IgD-negative memory B cell (primary cell): ENCODE data around the gene ANKRD11. TPM values are rescaled to one million over a fixed set of nuclear protein-coding genes. Genes with fewer than 3 reads are reported as not detected.
A peak's percentile ranks its signal among the peaks of the same experiment; 100 is the strongest.

ENCODE experiments used
- H3K27ac Mint-ChIP-seq, 3 donors: one replicate each; pipeline ENCODE4 v1.8.0; 2020 to 2022; ENCODE audit warnings: mild to moderate bottlenecking in 3 of 3, mixed read lengths in 3 of 3, moderate library complexity in 1 of 3
- H3K27me3 Mint-ChIP-seq: one replicate; pipeline ENCODE4 v1.8.0; 2021; ENCODE audit warnings: mixed read lengths
- H3K36me3 Mint-ChIP-seq: one replicate; pipeline ENCODE4 v1.8.0; 2020; ENCODE audit warnings: mild to moderate bottlenecking, mixed read lengths
- H3K4me1 Mint-ChIP-seq, 3 donors: one replicate each; pipeline ENCODE4 v1.8.0; 2020 to 2022; ENCODE audit warnings: mixed read lengths in 3 of 3, mild to moderate bottlenecking in 1 of 3
- H3K4me3 Mint-ChIP-seq, 4 donors: one replicate each; pipeline ENCODE4 v1.8.0; 2020 to 2022; ENCODE audit warnings: mild to moderate bottlenecking in 4 of 4, mixed read lengths in 4 of 4, moderate library complexity in 3 of 4
- H3K9me3 Mint-ChIP-seq, 3 donors: one replicate each; pipeline ENCODE4 v1.8.0; 2020 to 2021; ENCODE audit warnings: mixed read lengths in 3 of 3, mild to moderate bottlenecking in 1 of 3
- polyA plus RNA-seq: library from polyadenylated mRNA; unstranded; fragments of 300-500 nt; fragmentation: Illumina TruSeq; gene quantifications from one replicate; pipeline ENCODE4 v1.2.3, GENCODE V29; 2021

The ANKRD11 gene
- polyA plus RNA-seq, 1 donor from 2014 or later: 11.6 TPM

- H3K4me3 Mint-ChIP-seq: peak overlapping the region in 1 of 4 donors; percentile 22
- H3K27ac Mint-ChIP-seq: no peak overlapping the region
- H3K27me3 Mint-ChIP-seq: no peaks in the 10 kb centered on the region
- H3K36me3 Mint-ChIP-seq: peaks cover 8% of the 10 kb centered on the region
- H3K4me1 Mint-ChIP-seq: peaks cover 0 to 5% (median 5%) of the 10 kb centered on the region in 3 donors
- no peaks in the 10 kb centered on the region for H3K9me3 Mint-ChIP-seq
Observed at GRCh38 chr16:89287777-89288576, 202.4 kb downstream of the ANKRD11 start.

GRCh38 chr16:89286096-89286495, 204.3 kb downstream of the ANKRD11 start:
- Mint-ChIP-seq H3K4me1 (peaks cover 0 to 2% (median 0%) of the 10 kb centered on the region in 3 donors), H3K4me3 (no peak overlapping the region), H3K9me3 (no peaks in the 10 kb centered on the region), H3K36me3 (peaks cover 5% of the 10 kb centered on the region), H3K27ac (peak overlapping the region in 1 of 3 donors; percentile 21), H3K27me3 (no peaks in the 10 kb centered on the region)

GRCh38 chr16:89285381-89285780, 205.0 kb downstream of the ANKRD11 start:
- Mint-ChIP-seq H3K27me3 (no peaks in the 10 kb centered on the region), H3K4me3 (no peak overlapping the region), H3K36me3 (peaks cover 5% of the 10 kb centered on the region), H3K27ac (no peak overlapping the region), H3K9me3 (no peaks in the 10 kb centered on the region), H3K4me1 (peaks cover 0 to 2% (median 0%) of the 10 kb centered on the region in 3 donors)

GRCh38 chr16:89283449-89283848, 206.9 kb downstream of the ANKRD11 start:
- Mint-ChIP-seq H3K4me1 (no peaks in the 10 kb centered on the region), H3K27ac (no peak overlapping the region), H3K9me3 (no peaks in the 10 kb centered on the region), H3K36me3 (peaks cover 3% of the 10 kb centered on the region), H3K4me3 (no peak overlapping the region), H3K27me3 (no peaks in the 10 kb centered on the region)

GRCh38 chr16:89282523-89282922, 207.8 kb downstream of the ANKRD11 start:
- H3K4me1 Mint-ChIP-seq: peaks cover 0 to 1% (median 0%) of the 10 kb centered on the region in 3 donors
- no peaks in the 10 kb centered on the region for H3K9me3 Mint-ChIP-seq

GRCh38 chr16:89281829-89282228, 208.5 kb downstream of the ANKRD11 start:
- Mint-ChIP-seq H3K9me3 (no peaks in the 10 kb centered on the region), H3K27ac (no peak overlapping the region), H3K4me1 (peaks cover 0 to 1% (median 0%) of the 10 kb centered on the region in 3 donors), H3K27me3 (no peaks in the 10 kb centered on the region), H3K36me3 (peaks cover 1% of the 10 kb centered on the region), H3K4me3 (no peak overlapping the region)

More at GRCh38 chr16:89282523-89282922, 207.8 kb downstream of the ANKRD11 start:
- H3K4me3 Mint-ChIP-seq: no peak overlapping the region
- no peaks in the 10 kb centered on the region for H3K27me3 Mint-ChIP-seq
- H3K36me3 Mint-ChIP-seq: peaks cover 1% of the 10 kb centered on the region
- no peak overlapping the region for H3K27ac Mint-ChIP-seq

- H3K27me3 Mint-ChIP-seq: no peaks in the 10 kb centered on the region
- H3K27ac Mint-ChIP-seq: no peak overlapping the region
- H3K4me3 Mint-ChIP-seq: no peak overlapping the region
- no peaks in the 10 kb centered on the region for H3K9me3 Mint-ChIP-seq
- H3K36me3 Mint-ChIP-seq: peaks cover 4% of the 10 kb centered on the region
- peaks cover 0 to 1% (median 0%) of the 10 kb centered on the region in 3 donors for H3K4me1 Mint-ChIP-seq
Observed at GRCh38 chr16:89281189-89281577, 209.2 kb downstream of the ANKRD11 start.

- Mint-ChIP-seq H3K4me3 (no peak overlapping the region), H3K27ac (no peak overlapping the region), H3K27me3 (no peaks in the 10 kb centered on the region), H3K9me3 (no peaks in the 10 kb centered on the region), H3K36me3 (peaks cover 4% of the 10 kb centered on the region), H3K4me1 (peaks cover 0 to 1% (median 0%) of the 10 kb centered on the region in 3 donors)
Observed at GRCh38 chr16:89280546-89281188, 209.7 kb downstream of the ANKRD11 start.

- Mint-ChIP-seq H3K27me3 (no peaks in the 10 kb centered on the region), H3K9me3 (no peaks in the 10 kb centered on the region)
Observed at GRCh38 chr16:89279666-89280481, 210.5 kb downstream of the ANKRD11 start.

GRCh38 chr16:89278441-89279240, 211.7 kb downstream of the ANKRD11 start:
- Mint-ChIP-seq H3K4me3 (no peak overlapping the region), H3K27ac (peak overlapping the region in 2 of 3 donors; percentile 67 to 86), H3K27me3 (no peaks in the 10 kb centered on the region), H3K36me3 (peaks cover 6% of the 10 kb centered on the region), H3K4me1 (peaks cover 0 to 1% (median 0%) of the 10 kb centered on the region in 3 donors), H3K9me3 (no peaks in the 10 kb centered on the region)

More at GRCh38 chr16:89279666-89280481, 210.5 kb downstream of the ANKRD11 start:
- H3K4me3 Mint-ChIP-seq: no peak overlapping the region
- H3K27ac Mint-ChIP-seq: no peak overlapping the region
- H3K4me1 Mint-ChIP-seq: peaks cover 0 to 1% (median 0%) of the 10 kb centered on the region in 3 donors
- peaks cover 4% of the 10 kb centered on the region for H3K36me3 Mint-ChIP-seq

- Mint-ChIP-seq H3K36me3 (peaks cover 7% of the 10 kb centered on the region), H3K27ac (peak overlapping the region in 2 of 3 donors; percentile 73 to 86), H3K27me3 (no peaks in the 10 kb centered on the region), H3K4me3 (no peak overlapping the region), H3K4me1 (peaks cover 0 to 1% (median 0%) of the 10 kb centered on the region in 3 donors), H3K9me3 (no peaks in the 10 kb centered on the region)
Observed at GRCh38 chr16:89277641-89278341, 212.6 kb downstream of the ANKRD11 start.

- Mint-ChIP-seq H3K27me3 (no peaks in the 10 kb centered on the region), H3K9me3 (no peaks in the 10 kb centered on the region), H3K4me1 (peaks cover 0 to 3% (median 0%) of the 10 kb centered on the region in 3 donors), H3K36me3 (peaks cover 7% of the 10 kb centered on the region), H3K27ac (peak overlapping the region in 1 of 3 donors; percentile 73), H3K4me3 (no peak overlapping the region)
Observed at GRCh38 chr16:89277049-89277448, 213.3 kb downstream of the ANKRD11 start.

GRCh38 chr16:89275837-89276720, 214.3 kb downstream of the ANKRD11 start:
- H3K27me3 Mint-ChIP-seq: no peaks in the 10 kb centered on the region
- H3K27ac Mint-ChIP-seq: peak overlapping the region in 2 of 3 donors; percentile 11 to 32
- no peak overlapping the region for H3K4me3 Mint-ChIP-seq
- no peaks in the 10 kb centered on the region for H3K9me3 Mint-ChIP-seq
- peaks cover 11% of the 10 kb centered on the region for H3K36me3 Mint-ChIP-seq
- H3K4me1 Mint-ChIP-seq: peaks cover 0 to 3% (median 0%) of the 10 kb centered on the region in 3 donors
